GM23338 (cell line): ENCODE results near the gene SYNGR4. TPM values are rescaled to one million over a fixed set of nuclear protein-coding genes. Genes with fewer than 3 reads are reported as not detected.
A peak's percentile ranks its signal among the peaks of the same experiment; 100 is the strongest.

ENCODE experiments used
- ATAC-seq: fragments of 200-7000 bp; cut with Tn5 transposase; 3 replicates; pipeline ENCODE4 v1.9.1; 2020
- DNase-seq: peaks from one replicate; pipeline ENCODE4 v3.0.0-alpha.2; 2015; ENCODE audit warnings: low spot score
- H2AFZ ChIP-seq: fragments of 200-600 bp; sonication (generic); 2 replicates; pipeline ENCODE4 v1.8.0; 2016; ENCODE audit warnings: antibody characterized with exemption, mild to moderate bottlenecking, moderate library complexity
- H3F3A ChIP-seq: fragments of 200-600 bp; sonication (generic); replicated peaks from 2 replicates; pipeline ENCODE4 v1.8.0; 2017; ENCODE audit warnings: antibody characterized with exemption, mixed run types, low read depth
- H3K27ac ChIP-seq: fragments of 200-600 bp; sonication (generic); 2 replicates; pipeline ENCODE4 v1.6.1; 2016; ENCODE audit warnings: low read depth
- H3K27me3 ChIP-seq: fragments of 200-600 bp; sonication (generic); 2 replicates; pipeline ENCODE4 v1.8.0; 2016; ENCODE audit warnings: mild to moderate bottlenecking, mixed run types, moderate library complexity; ENCODE audit not compliant: insufficient read depth
- H3K36me3 ChIP-seq: fragments of 200-600 bp; sonication (generic); 2 replicates; pipeline ENCODE4 v1.8.0; 2016; ENCODE audit warnings: mild to moderate bottlenecking; ENCODE audit not compliant: insufficient read depth
- H3K4me1 ChIP-seq: fragments of 200-600 bp; sonication (generic); 2 replicates; pipeline ENCODE4 v1.8.0; 2016; ENCODE audit warnings: mild to moderate bottlenecking, moderate library complexity; ENCODE audit not compliant: insufficient read depth
- H3K4me2 ChIP-seq: fragments of 200-600 bp; sonication (generic); 2 replicates; pipeline ENCODE4 v1.7.1; 2017; ENCODE audit warnings: mixed run types
- H3K4me3 ChIP-seq: fragments of 200-600 bp; sonication (generic); 2 replicates; pipeline ENCODE4 v1.6.1; 2016; ENCODE audit warnings: mixed run types
- H3K79me2 ChIP-seq: fragments of 200-600 bp; sonication (generic); replicated peaks from 2 replicates; pipeline ENCODE4 v1.8.0; 2017; ENCODE audit warnings: mild to moderate bottlenecking; ENCODE audit not compliant: insufficient read depth
- H3K9me2 ChIP-seq: fragments of 200-600 bp; sonication (generic); 2 replicates; pipeline ENCODE4 v1.8.0; 2017; ENCODE audit not compliant: insufficient read depth
- H4K20me1 ChIP-seq: fragments of 200-600 bp; sonication (generic); replicated peaks from 2 replicates; pipeline ENCODE4 v1.8.0; 2017; ENCODE audit warnings: mild to moderate bottlenecking; ENCODE audit not compliant: insufficient read depth
- H3K27ac Mint-ChIP-seq: 2 replicates; pipeline ENCODE4 v1.8.0; 2020; ENCODE audit warnings: inconsistent platforms, mild to moderate bottlenecking, moderate library complexity, mixed read lengths
- H3K27me3 Mint-ChIP-seq: 3 replicates; pipeline ENCODE4 v1.8.0; 2022; ENCODE audit warnings: low read depth, mild to moderate bottlenecking, moderate library complexity, mixed read lengths, inconsistent platforms; ENCODE audit not compliant: insufficient read depth, poor library complexity
- H3K36me3 Mint-ChIP-seq: 3 replicates; pipeline ENCODE4 v1.8.0; 2021; ENCODE audit warnings: low read depth, mild to moderate bottlenecking, inconsistent platforms, moderate library complexity, mixed read lengths
- H3K4me1 Mint-ChIP-seq: 3 replicates; pipeline ENCODE4 v1.8.0; 2020; ENCODE audit warnings: mild to moderate bottlenecking, inconsistent platforms, mixed read lengths
- H3K4me3 Mint-ChIP-seq: 3 replicates; pipeline ENCODE4 v1.8.0; 2021; ENCODE audit warnings: moderate library complexity, mild to moderate bottlenecking, inconsistent platforms, mixed read lengths
- H3K9me3 Mint-ChIP-seq: 3 replicates; pipeline ENCODE4 v1.8.0; 2020; ENCODE audit warnings: moderate library complexity, mild to moderate bottlenecking, inconsistent platforms, mixed read lengths
- CTCF ChIP-seq, 2 experiments: fragments of 200-600 bp in 1 of 2; sonication (generic) in 1 of 2; conservative IDR thresholded peaks; 2 replicates each; pipeline versions ENCODE4 v1.5.1 to v1.6.1; 2016 to 2017; ENCODE audit warnings: antibody characterized with exemption in 2 of 2, low read depth in 2 of 2, mild to moderate bottlenecking in 2 of 2, moderate library complexity in 1 of 2
- EZH2phosphoT487 ChIP-seq: fragments of 200-600 bp; sonication (generic); IDR thresholded peaks from one replicate; pipeline ENCODE4 v1.8.1; 2018; ENCODE audit warnings: antibody characterized with exemption; ENCODE audit not compliant: unreplicated experiment
- POLR2AphosphoS5 ChIP-seq: IDR thresholded peaks from 2 replicates; pipeline ENCODE4 v1.6.1; 2016; ENCODE audit warnings: antibody characterized with exemption, low read depth
- STAT1 ChIP-seq: IDR thresholded peaks from one replicate; pipeline ENCODE4 v1.6.1; 2016; ENCODE audit warnings: antibody characterized with exemption; ENCODE audit not compliant: unreplicated experiment
- ZNF114 ChIP-seq: fragments of 250-450 bp; sonication (Bioruptor Pico); IDR thresholded peaks from 2 replicates; pipeline ENCODE4 v1.5.0; 2020; ENCODE audit warnings: mild to moderate bottlenecking, moderate library complexity
- polyA plus RNA-seq: library from polyadenylated mRNA; unstranded; fragments of >200 nt; fragmentation: Nextera tagmentation; extraction: Ambion mirVana; gene quantifications from 2 replicates; pipeline ENCODE4 v1.2.1, GENCODE V29; 2016
- total RNA-seq: library from RNA; depleted of rRNA; stranded (reverse); fragments of >200 nt; shearing (Covaris generic); gene quantifications from 2 replicates; pipeline ENCODE4 v1.2.3, GENCODE V29; 2014
- TF ChIP-seq, protein P1 (sequence below): IDR thresholded peaks from one replicate; pipeline ENCODE4 v1.6.1; 2018; ENCODE audit warnings: antibody characterized with exemption; ENCODE audit not compliant: unreplicated experiment
- TF ChIP-seq, protein P2 (sequence below): IDR thresholded peaks from 2 replicates; pipeline ENCODE4 v1.6.1; 2016; ENCODE audit warnings: antibody characterized with exemption

SYNGR4 gene
- total and polyA plus RNA-seq, 2 experiments from 2014 or later = not detected

GRCh38 chr19:48398375-48399235, 34.4 kb downstream of the SYNGR4 start:
- peaks cover 60% of the 10 kb centered on the region for H3K4me1 ChIP-seq
- DNase-seq (peak; percentile 97), ATAC-seq (peak; percentile 61)
- peak overlapping the region; percentile 95 for H3K4me2 ChIP-seq
- H3K9me2 ChIP-seq = no peaks in the 10 kb centered on the region
- no peak for TF ChIP-seq ZNF114 (CRISPR knock-in tag)
- no peak for TF ChIP-seq CTCF (conservative IDR thresholded peaks at IDR 0.05; ENCODE audit: low read depth in 2 of 2)
- TF ChIP-seq, protein P1, sequence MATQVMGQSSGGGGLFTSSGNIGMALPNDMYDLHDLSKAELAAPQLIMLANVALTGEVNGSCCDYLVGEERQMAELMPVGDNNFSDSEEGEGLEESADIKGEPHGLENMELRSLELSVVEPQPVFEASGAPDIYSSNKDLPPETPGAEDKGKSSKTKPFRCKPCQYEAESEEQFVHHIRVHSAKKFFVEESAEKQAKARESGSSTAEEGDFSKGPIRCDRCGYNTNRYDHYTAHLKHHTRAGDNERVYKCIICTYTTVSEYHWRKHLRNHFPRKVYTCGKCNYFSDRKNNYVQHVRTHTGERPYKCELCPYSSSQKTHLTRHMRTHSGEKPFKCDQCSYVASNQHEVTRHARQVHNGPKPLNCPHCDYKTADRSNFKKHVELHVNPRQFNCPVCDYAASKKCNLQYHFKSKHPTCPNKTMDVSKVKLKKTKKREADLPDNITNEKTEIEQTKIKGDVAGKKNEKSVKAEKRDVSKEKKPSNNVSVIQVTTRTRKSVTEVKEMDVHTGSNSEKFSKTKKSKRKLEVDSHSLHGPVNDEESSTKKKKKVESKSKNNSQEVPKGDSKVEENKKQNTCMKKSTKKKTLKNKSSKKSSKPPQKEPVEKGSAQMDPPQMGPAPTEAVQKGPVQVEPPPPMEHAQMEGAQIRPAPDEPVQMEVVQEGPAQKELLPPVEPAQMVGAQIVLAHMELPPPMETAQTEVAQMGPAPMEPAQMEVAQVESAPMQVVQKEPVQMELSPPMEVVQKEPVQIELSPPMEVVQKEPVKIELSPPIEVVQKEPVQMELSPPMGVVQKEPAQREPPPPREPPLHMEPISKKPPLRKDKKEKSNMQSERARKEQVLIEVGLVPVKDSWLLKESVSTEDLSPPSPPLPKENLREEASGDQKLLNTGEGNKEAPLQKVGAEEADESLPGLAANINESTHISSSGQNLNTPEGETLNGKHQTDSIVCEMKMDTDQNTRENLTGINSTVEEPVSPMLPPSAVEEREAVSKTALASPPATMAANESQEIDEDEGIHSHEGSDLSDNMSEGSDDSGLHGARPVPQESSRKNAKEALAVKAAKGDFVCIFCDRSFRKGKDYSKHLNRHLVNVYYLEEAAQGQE = no peak
- TF ChIP-seq POLR2AphosphoS5 = peak; percentile 89
- peak overlapping the region; percentile 79 for H3K4me3 ChIP-seq
- Mint-ChIP-seq H3K36me3 (peaks cover 4% of the 10 kb centered on the region; the same call in 2 of the 3 replicates), H3K4me1 (peaks cover 70% of the 10 kb centered on the region), H3K27ac (peak overlapping the region; percentile 86), H3K9me3 (peaks cover 5% of the 10 kb centered on the region; the same call in 2 of the 3 replicates), H3K27me3 (peaks cover 53% of the 10 kb centered on the region), H3K4me3 (peak overlapping the region; percentile 84)
- no peaks in the 10 kb centered on the region for H4K20me1 ChIP-seq
- no peaks in the 10 kb centered on the region; the same call in 1 of the 2 replicates for H3K79me2 ChIP-seq
- peaks cover 19% of the 10 kb centered on the region for H3F3A ChIP-seq
- H3K27me3 ChIP-seq = peaks cover 47% of the 10 kb centered on the region
- no peaks in the 10 kb centered on the region for H3K36me3 ChIP-seq
- H3K27ac ChIP-seq = peak overlapping the region; percentile 97
- no peak overlapping the region for H2AFZ ChIP-seq

DNA sequence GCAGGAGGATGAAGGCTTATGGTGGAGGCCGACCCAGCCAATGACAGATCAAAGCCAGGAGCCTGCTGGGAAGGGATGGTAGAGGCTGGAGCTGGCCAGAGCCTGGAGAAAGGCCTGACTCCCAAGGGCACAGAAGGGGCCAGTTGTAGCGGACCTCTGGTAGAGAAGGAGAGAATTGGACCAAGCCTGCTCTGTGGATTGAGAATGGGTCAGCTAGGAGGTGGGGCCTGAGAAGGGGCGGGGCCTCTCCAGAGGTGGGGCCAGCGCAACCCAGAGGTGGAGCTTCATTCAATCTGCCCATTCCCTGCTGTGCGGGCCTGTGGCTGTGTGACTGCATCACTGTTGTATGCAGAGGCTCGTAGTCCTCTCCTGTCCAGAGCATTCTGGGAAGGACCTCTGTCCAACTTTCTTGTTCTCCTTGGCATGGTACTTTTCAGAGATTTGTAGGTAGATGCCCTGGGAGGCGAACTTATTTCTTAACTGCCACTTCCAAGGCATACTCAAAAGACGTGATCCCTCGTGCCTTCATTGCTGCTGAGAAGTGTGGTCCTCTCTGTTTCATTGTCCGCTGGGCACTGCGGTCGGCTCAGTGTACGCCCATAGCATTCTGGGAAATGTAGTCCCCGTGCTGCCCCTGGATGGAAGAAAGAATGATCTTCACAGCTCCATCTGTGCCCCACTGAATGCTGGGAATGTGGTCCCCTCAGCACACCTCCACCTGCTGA, 36.0 kb downstream of the SYNGR4 start:
- H3K9me3 Mint-ChIP-seq = peaks cover 5% of the 10 kb centered on the region; the same call in 2 of the 3 replicates
- H3K27me3 Mint-ChIP-seq = peaks cover 40% of the 10 kb centered on the region
- H3F3A ChIP-seq = peaks cover 19% of the 10 kb centered on the region
- H3K4me1 Mint-ChIP-seq = peaks cover 63% of the 10 kb centered on the region
- H3K27ac ChIP-seq = peak overlapping the region; percentile 96
- no peaks in the 10 kb centered on the region; the same call in 1 of the 2 replicates for H3K79me2 ChIP-seq
- no peaks in the 10 kb centered on the region for H4K20me1 ChIP-seq
- peak overlapping the region; percentile 99 for H3K27ac Mint-ChIP-seq
- peak; percentile 99 for DNase-seq
- H3K4me3 Mint-ChIP-seq = peak overlapping the region; percentile 69
- H3K27me3 ChIP-seq = peaks cover 31% of the 10 kb centered on the region
- peaks cover 4% of the 10 kb centered on the region; the same call in 2 of the 3 replicates for H3K36me3 Mint-ChIP-seq
- peak overlapping the region; percentile 70 for H3K4me2 ChIP-seq
- no peak overlapping the region for H2AFZ ChIP-seq
- no peaks in the 10 kb centered on the region for H3K36me3 ChIP-seq
- ATAC-seq = peak; percentile 69
- peaks cover 59% of the 10 kb centered on the region for H3K4me1 ChIP-seq
- no peaks in the 10 kb centered on the region for H3K9me2 ChIP-seq
- peak overlapping the region; percentile 46 for H3K4me3 ChIP-seq
- TF ChIP-seq, protein P2, sequence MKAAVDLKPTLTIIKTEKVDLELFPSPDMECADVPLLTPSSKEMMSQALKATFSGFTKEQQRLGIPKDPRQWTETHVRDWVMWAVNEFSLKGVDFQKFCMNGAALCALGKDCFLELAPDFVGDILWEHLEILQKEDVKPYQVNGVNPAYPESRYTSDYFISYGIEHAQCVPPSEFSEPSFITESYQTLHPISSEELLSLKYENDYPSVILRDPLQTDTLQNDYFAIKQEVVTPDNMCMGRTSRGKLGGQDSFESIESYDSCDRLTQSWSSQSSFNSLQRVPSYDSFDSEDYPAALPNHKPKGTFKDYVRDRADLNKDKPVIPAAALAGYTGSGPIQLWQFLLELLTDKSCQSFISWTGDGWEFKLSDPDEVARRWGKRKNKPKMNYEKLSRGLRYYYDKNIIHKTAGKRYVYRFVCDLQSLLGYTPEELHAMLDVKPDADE = no peak; the same call in 1 of the 2 replicates
- TF ChIP-seq STAT1 = no peak
- no peak for TF ChIP-seq EZH2phosphoT487
